ENCODE results near the gene PI4KA. TPM values are rescaled to one million over a fixed set of nuclear protein-coding genes. Genes with fewer than 3 reads are reported as not detected.

Gene PI4KA
- total RNA-seq, 1 experiment from 2014 or later, result 65.8 TPM

DNA sequence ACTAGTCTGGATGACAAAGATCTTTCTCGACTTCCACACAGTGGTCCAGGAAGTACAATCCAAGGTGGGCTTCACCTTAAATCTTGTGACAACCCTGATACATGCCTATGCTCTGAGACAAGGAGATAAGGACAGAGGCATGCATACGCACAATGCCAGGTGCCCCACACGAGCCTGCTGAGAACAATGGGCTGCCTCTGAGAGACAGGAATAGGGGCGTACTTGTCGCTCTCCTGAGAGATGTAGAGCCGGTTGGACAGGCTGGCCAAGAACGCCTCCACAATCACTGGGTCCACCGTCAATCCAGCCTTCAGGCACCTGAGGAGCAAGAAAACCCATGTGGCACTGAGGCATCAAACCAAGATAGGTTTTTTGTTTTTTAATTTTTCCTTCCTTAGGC lies 59.2 kb downstream of the PI4KA start:
- no peak overlapping the region for H3K27ac ChIP-seq (ENCODE audit: insufficient read length, low read depth, low read length)
- H2BK120ac ChIP-seq (ENCODE audit: low read depth, low read length, poor library complexity, severe bottlenecking), result no peak overlapping the region
- no peak overlapping the region for H3T11ph ChIP-seq (ENCODE audit: low read length)
- no CpG with 5 or more reads among the region's 8 CpGs for WGBS (ENCODE audit: extremely low coverage, insufficient read length, low lambda C conversion rate)
- H4K20me1 ChIP-seq (ENCODE audit: control insufficient read depth, insufficient read depth, insufficient read length), result no peaks in the 10 kb centered on the region
- Mint-ChIP-seq H3K27me3 (ENCODE audit: low read depth) (no peaks in the 10 kb centered on the region), H3K4me1 (peaks cover 5 to 6% of the 10 kb centered on the region in 2 experiments; a peak in 2 of 4 replicates), H3K4me3 (no peak overlapping the region), H3K9me3 (no peaks in the 10 kb centered on the region), H3K27ac (no peak overlapping the region; a peak in 1 of 7 replicates), H3K36me3 (ENCODE audit: insufficient read depth in 1 of 3, low read depth in 3 of 3) (peaks cover 9 to 78% (median 29%) of the 10 kb centered on the region in 3 experiments)
- H3K4me1 ChIP-seq (ENCODE audit: insufficient read depth, low read length), result no peaks in the 10 kb centered on the region
- no peak overlapping the region for H3K14ac ChIP-seq (ENCODE audit: insufficient read depth, low read length)
- no peak overlapping the region for H4K5ac ChIP-seq (ENCODE audit: insufficient read length, low read depth, low read length)
- H3K9me3 ChIP-seq (ENCODE audit: control insufficient read depth, low read depth, low read length), result no peaks in the 10 kb centered on the region
- no peaks in the 10 kb centered on the region for H3K79me1 ChIP-seq (ENCODE audit: insufficient read depth, low read depth, low read length, poor library complexity, severe bottlenecking)
- H2BK20ac ChIP-seq (ENCODE audit: low read depth, low read length, poor library complexity, severe bottlenecking), result no peak overlapping the region
- H3K4ac ChIP-seq (ENCODE audit: low read depth, low read length), result no peak overlapping the region
- no peak for DNase-seq
- no peak overlapping the region for H4K8ac ChIP-seq (replicated peaks; ENCODE audit: insufficient read length, low read depth, low read length)
- H2AFZ ChIP-seq (ENCODE audit: low read length), result no peak overlapping the region
- H4K91ac ChIP-seq (ENCODE audit: insufficient read length, low read depth, low read length), result no peak overlapping the region
- H3K23ac ChIP-seq (ENCODE audit: insufficient read length, low read depth, low read length), result no peak overlapping the region
- no peak overlapping the region for H2AK5ac ChIP-seq (ENCODE audit: insufficient read length, low read length)
- no peak overlapping the region for H3K56ac ChIP-seq (ENCODE audit: insufficient read length, low read depth, low read length)
- no peak overlapping the region for H2BK15ac ChIP-seq (ENCODE audit: low read depth, low read length)
- H2BK5ac ChIP-seq (ENCODE audit: insufficient read length, low read length), result no peak overlapping the region
- no peaks in the 10 kb centered on the region for H3K79me2 ChIP-seq (ENCODE audit: insufficient read depth, low read length)
- H3K27me3 ChIP-seq (ENCODE audit: insufficient read depth, low read length), result no peaks in the 10 kb centered on the region
- no peaks in the 10 kb centered on the region for H3K23me2 ChIP-seq (ENCODE audit: insufficient read length, low read depth, low read length, poor library complexity, severe bottlenecking)
- H3K4me2 ChIP-seq (ENCODE audit: insufficient read depth, insufficient read length, low read length), result no peak overlapping the region
- H3K9ac ChIP-seq (ENCODE audit: extremely low read depth, insufficient read length, low read length), result no peak overlapping the region
- TF ChIP-seq, protein P1, sequence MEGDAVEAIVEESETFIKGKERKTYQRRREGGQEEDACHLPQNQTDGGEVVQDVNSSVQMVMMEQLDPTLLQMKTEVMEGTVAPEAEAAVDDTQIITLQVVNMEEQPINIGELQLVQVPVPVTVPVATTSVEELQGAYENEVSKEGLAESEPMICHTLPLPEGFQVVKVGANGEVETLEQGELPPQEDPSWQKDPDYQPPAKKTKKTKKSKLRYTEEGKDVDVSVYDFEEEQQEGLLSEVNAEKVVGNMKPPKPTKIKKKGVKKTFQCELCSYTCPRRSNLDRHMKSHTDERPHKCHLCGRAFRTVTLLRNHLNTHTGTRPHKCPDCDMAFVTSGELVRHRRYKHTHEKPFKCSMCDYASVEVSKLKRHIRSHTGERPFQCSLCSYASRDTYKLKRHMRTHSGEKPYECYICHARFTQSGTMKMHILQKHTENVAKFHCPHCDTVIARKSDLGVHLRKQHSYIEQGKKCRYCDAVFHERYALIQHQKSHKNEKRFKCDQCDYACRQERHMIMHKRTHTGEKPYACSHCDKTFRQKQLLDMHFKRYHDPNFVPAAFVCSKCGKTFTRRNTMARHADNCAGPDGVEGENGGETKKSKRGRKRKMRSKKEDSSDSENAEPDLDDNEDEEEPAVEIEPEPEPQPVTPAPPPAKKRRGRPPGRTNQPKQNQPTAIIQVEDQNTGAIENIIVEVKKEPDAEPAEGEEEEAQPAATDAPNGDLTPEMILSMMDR (conservative IDR thresholded peaks at IDR 0.05), result no peak
- H3K18ac ChIP-seq (ENCODE audit: insufficient read length, low read depth, low read length), result no peak overlapping the region
- H2BK12ac ChIP-seq (ENCODE audit: insufficient read length, low read depth, low read length), result no peak overlapping the region
